G401 (cell line): Measurements from ENCODE around the gene SLC25A41. TPM values are rescaled to one million over a fixed set of nuclear protein-coding genes. Genes with fewer than 3 reads are reported as not detected.

Experiments used
- DNase-seq: peaks from one replicate; pipeline ENCODE4 v3.0.0-alpha.2; 2015; ENCODE audit warnings: low spot score
- in situ Hi-C: cut with HindIII; loops from 2 replicates; pipeline ENCODE4 v1.10.0; 2016; ENCODE audit warnings: low sequenced_read_pairs, mixed read lengths
- total RNA-seq: library from RNA; depleted of rRNA; stranded (reverse); fragments of >200 nt; shearing (Covaris generic); gene quantifications from 2 replicates; pipeline ENCODE4 v1.2.3, GENCODE V29; 2014; rRNA removed

SLC25A41 gene
- 1.3 TPM in 1 of 2 replicates, not detected in the other for total RNA-seq

- in situ Hi-C loops = no loop called here
- DNase-seq = no peak
Measured at GRCh38 chr19:6433663-6434062, at the start of gene SLC25A41. TSS of gene SLC25A41 (minus strand) at chr19:6433763. CDS start at chr19:6433693, 70 bp downstream.

GRCh38 chr19:6483235-6483634 lies 49.7 kb upstream of the SLC25A41 start:
- in situ Hi-C loops = no loop called here
- DNase-seq = no peak

GRCh38 chr19:6482343-6482686 lies 48.8 kb upstream of the SLC25A41 start:
- DNase-seq = no peak
- in situ Hi-C loops = no loop called here

GRCh38 chr19:6481541-6482342 lies 48.2 kb upstream of the SLC25A41 start, which contains the start of gene DENND1C:
TSS of gene DENND1C (minus strand) at chr19:6481787. CDS start at chr19:6481695, 92 bp downstream.
- no peak for DNase-seq
- in situ Hi-C loops = no loop called here

- no peak for DNase-seq
- in situ Hi-C loops = no loop called here
Measured at GRCh38 chr19:6480848-6481415, 47.4 kb upstream of the SLC25A41 start.

- no peak for DNase-seq
- in situ Hi-C loops = no loop called here
Measured at GRCh38 chr19:6479836-6480398, 46.4 kb upstream of the SLC25A41 start.

- DNase-seq = no peak
- in situ Hi-C loops = no loop called here
Measured at GRCh38 chr19:6478815-6479214, 45.3 kb upstream of the SLC25A41 start.

- in situ Hi-C loops = no loop called here
- no peak for DNase-seq
Measured at GRCh38 chr19:6476896-6477431, 43.4 kb upstream of the SLC25A41 start.

- DNase-seq = peak; percentile 63
- in situ Hi-C loops = no loop called here
Measured at GRCh38 chr19:6476155-6476895, 42.8 kb upstream of the SLC25A41 start.

GRCh38 chr19:6475321-6476108 lies 42.0 kb upstream of the SLC25A41 start:
- DNase-seq = no peak
- in situ Hi-C loops = no loop called here

- in situ Hi-C loops = no loop called here
- no peak for DNase-seq
Measured at GRCh38 chr19:6473647-6474046, 40.1 kb upstream of the SLC25A41 start.

GRCh38 chr19:6472713-6473112 lies 39.1 kb upstream of the SLC25A41 start:
- in situ Hi-C loops = no loop called here
- DNase-seq = no peak

- in situ Hi-C loops = no loop called here
- DNase-seq = no peak
Measured at GRCh38 chr19:6471076-6471475, 37.5 kb upstream of the SLC25A41 start.

- no peak for DNase-seq
- in situ Hi-C loops = no loop called here
Measured at GRCh38 chr19:6470173-6470572, 36.6 kb upstream of the SLC25A41 start.

GRCh38 chr19:6467384-6467783 lies 33.8 kb upstream of the SLC25A41 start:
- DNase-seq = no peak
- in situ Hi-C loops = no loop called here

GRCh38 chr19:6466526-6467248 lies 33.1 kb upstream of the SLC25A41 start:
- in situ Hi-C loops = no loop called here
- no peak for DNase-seq

- in situ Hi-C loops = no loop called here
- DNase-seq = no peak
Measured at GRCh38 chr19:6465663-6466062, 32.1 kb upstream of the SLC25A41 start.

GRCh38 chr19:6465006-6465405 lies 31.4 kb upstream of the SLC25A41 start:
- in situ Hi-C loops = no loop called here
- DNase-seq = no peak
